K562 treated with DMSO at 1 percent for 12 hours (cell line): Measurements from ENCODE around the gene MACIR. TPM values are rescaled to one million over a fixed set of nuclear protein-coding genes. Genes with fewer than 3 reads are reported as not detected.

Experiments
- total RNA-seq: library from RNA; unstranded; fragments of 300-600 nt; gene quantifications from 2 replicates; pipeline ENCODE4 v1.2.3, GENCODE V29; 2022; ENCODE audit not compliant: insufficient read depth

Gene MACIR
- 3.0 and 7.0 TPM in 2 replicates for total RNA-seq

GRCh38 chr5:103258368-103258956 is at the start of gene MACIR:
TSS of gene MACIR (plus strand) at chr5:103258763. CDS start at chr5:103275920, 17,157 bp downstream.

Other genes starting within 250 kb of the MACIR start
- 1.1 and 5.7 TPM in 2 replicates for gene GIN1, start 138.6 kb upstream of the MACIR start, total RNA-seq
- 12.0 and 33.1 TPM in 2 replicates for gene PPIP5K2, start 138.5 kb upstream of the MACIR start, total RNA-seq